ENCODE results near the gene BMPER.

Gene BMPER

DNA sequence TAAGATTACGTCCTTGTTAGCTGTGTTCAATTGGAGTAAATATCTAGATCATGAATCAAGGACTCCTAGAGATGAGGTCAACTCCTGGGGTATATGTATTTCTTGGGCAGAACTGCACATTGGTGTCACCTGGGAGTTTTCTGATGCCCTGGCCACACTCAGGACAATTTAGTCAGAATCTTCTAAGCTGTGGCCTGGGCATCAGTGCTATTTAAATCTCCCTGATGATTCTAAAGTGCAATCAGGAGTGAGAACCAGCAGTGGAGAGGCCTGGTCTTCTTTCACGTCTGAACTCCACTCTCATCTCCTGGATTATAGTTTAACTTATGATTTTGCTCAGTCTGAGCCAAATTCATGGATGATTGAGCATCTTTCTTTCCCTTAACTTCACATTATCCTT lies 218.0 kb downstream of the BMPER start:
- POLR2A ChIA-PET: no interaction called here
- CTCF ChIA-PET: interaction anchor here (0.8 to 1.9 kb wide), 4 partner anchors 26 to 35 kb away, joined by 3 to 6 read pairs (median 3); no protein-coding TSS in a partner anchor
- DNase-seq (ENCODE audit: low read depth, low spot score): no peak
- H3K4me3 ChIP-seq (ENCODE audit: low read depth, low read length): no peak overlapping the region
- TF ChIP-seq, protein P1, sequence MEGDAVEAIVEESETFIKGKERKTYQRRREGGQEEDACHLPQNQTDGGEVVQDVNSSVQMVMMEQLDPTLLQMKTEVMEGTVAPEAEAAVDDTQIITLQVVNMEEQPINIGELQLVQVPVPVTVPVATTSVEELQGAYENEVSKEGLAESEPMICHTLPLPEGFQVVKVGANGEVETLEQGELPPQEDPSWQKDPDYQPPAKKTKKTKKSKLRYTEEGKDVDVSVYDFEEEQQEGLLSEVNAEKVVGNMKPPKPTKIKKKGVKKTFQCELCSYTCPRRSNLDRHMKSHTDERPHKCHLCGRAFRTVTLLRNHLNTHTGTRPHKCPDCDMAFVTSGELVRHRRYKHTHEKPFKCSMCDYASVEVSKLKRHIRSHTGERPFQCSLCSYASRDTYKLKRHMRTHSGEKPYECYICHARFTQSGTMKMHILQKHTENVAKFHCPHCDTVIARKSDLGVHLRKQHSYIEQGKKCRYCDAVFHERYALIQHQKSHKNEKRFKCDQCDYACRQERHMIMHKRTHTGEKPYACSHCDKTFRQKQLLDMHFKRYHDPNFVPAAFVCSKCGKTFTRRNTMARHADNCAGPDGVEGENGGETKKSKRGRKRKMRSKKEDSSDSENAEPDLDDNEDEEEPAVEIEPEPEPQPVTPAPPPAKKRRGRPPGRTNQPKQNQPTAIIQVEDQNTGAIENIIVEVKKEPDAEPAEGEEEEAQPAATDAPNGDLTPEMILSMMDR (IDR thresholded peaks at IDR 0.05; ENCODE audit: insufficient read depth, low read length, missing control alignments): no peak

DNA sequence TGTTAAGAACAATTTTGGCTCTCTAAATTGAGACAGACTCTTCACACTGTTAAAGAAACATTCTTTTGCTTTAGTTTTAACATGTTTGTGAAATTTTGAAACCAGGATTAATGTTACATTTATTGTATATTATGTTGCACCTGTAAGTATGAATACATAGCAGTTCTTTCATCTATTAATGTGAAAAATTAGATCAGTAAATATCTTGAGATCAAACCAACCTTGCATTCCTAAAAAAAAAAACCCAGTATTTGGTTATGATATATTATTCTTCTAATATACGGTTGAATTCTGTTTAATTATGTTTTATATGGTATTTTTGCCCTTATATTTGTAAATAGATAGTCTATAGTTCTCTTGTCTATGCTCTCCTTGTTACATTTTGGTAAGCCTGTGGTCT lies 219.4 kb downstream of the BMPER start:
- ChIA-PET POLR2A (no interaction called here), CTCF (interaction anchor here (0.7 kb wide), 1 partner anchor 10 kb away, joined by 3 read pairs; no protein-coding TSS in a partner anchor)
- DNase-seq (ENCODE audit: low read depth, low spot score): no peak
- TF ChIP-seq, protein P1 (IDR thresholded peaks at IDR 0.05; ENCODE audit: insufficient read depth, low read length, missing control alignments): no peak
- H3K4me3 ChIP-seq (ENCODE audit: low read depth, low read length): no peak overlapping the region

DNA sequence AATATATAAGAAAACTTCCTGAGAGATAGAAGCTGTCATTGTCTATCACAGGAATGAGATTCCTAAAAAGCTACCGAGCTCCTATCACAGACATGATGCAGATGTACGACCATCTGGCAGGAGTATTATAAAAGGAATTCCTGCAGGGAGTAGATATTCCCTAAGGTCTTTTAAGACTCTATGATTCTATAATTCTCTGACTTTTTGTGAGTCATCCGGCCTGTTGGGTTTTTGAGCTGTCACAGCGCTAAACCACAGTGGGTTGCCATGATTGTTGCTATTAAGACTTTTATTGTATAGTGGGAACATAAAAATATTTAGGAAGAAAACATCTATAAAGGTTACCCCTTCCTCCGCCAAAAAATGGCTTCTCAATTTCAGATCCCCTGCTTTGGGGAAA lies 223.4 kb downstream of the BMPER start:
- ChIA-PET POLR2A (interaction anchor here (0.6 to 0.8 kb wide), 2 partner anchors 142 to 245 kb away, joined by 3 read pairs; no protein-coding TSS in a partner anchor), CTCF (interaction anchor here (0.7 to 1.4 kb wide), 8 partner anchors 9 to 243 kb away, joined by 3 to 4 read pairs (median 3); no protein-coding TSS in a partner anchor)
- no peak overlapping the region for H3K4me3 ChIP-seq (ENCODE audit: low read depth, low read length)
- peak; percentile 42 for DNase-seq (ENCODE audit: low read depth, low spot score)
- TF ChIP-seq, protein P1 (IDR thresholded peaks at IDR 0.05; ENCODE audit: insufficient read depth, low read length, missing control alignments): no peak

DNA sequence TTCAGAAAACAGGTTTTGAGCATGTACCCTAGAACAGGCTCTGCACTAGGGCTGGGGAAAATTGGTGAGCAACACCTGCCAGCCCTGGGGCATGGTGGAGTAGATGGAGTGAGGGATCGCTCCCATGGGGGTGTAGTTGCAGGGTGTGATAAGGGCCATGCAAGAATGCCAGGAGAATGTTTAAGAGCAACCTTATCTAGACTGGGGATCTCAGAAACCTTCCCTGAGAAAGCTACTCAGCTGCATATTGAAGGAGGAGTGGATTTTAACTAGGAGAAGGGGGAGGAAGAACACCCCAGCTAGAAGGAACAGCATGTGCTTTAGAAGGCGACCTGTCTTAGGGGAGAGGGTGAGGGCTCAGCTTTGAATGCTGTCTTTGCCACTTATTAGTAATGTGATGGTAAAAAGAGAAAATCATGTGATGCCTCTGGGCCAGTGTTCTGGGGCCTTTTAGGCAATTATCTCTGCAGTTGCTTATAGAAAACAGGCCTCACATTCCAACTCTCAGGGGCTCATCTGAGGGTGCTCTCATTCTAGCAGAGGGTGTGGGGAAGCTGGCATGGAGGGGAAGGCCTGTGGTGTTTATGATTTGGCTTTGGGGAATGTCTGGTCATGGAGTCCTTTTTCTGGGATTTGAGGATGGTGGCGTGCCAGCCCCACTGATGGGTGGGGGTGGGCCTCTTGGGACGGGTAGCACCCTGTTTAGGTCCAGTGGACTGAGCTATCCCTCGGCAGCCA lies 225.4 kb downstream of the BMPER start:
- no peak for DNase-seq (ENCODE audit: low read depth, low spot score)

DNA sequence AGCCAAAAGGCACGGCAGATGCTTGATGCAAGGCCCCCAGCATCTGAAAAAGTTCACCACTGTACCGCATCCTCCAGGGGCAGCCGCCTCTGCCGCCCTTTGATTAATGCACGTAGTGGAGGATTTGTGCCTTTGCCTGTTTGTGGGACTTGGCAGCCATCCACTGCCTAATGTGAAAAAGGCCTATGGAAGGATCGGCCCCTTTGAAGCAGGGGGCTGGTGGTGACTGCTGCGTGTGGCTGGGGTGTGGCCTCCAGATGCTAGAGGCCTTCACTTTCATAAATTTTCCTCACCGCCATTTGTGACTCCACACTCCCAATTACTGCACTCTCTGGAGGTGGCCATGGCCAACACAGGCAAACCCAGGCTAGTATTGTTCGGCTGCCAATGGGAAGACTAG lies 226.0 kb downstream of the BMPER start:
- ChIA-PET POLR2A (no interaction called here), CTCF (interaction anchor here (1.0 kb wide), 2 partner anchors 9 to 34 kb away, joined by 3 to 5 read pairs; no protein-coding TSS in a partner anchor)
- no peak for DNase-seq (ENCODE audit: low read depth, low spot score)
- TF ChIP-seq, protein P1 (IDR thresholded peaks at IDR 0.05; ENCODE audit: insufficient read depth, low read length, missing control alignments): no peak
- H3K4me3 ChIP-seq (ENCODE audit: low read depth, low read length): no peak overlapping the region

More for the DNA sequence above, 225.4 kb downstream of the BMPER start:
- no peak overlapping the region for H3K4me3 ChIP-seq (ENCODE audit: low read depth, low read length)
- CTCF ChIA-PET: interaction anchor here (0.7 to 1.0 kb wide), 3 partner anchors 9 to 643 kb away, joined by 3 to 5 read pairs (median 3); no protein-coding TSS in a partner anchor
- POLR2A ChIA-PET: no interaction called here
- TF ChIP-seq, protein P1 (IDR thresholded peaks at IDR 0.05; ENCODE audit: insufficient read depth, low read length, missing control alignments): no peak

DNA sequence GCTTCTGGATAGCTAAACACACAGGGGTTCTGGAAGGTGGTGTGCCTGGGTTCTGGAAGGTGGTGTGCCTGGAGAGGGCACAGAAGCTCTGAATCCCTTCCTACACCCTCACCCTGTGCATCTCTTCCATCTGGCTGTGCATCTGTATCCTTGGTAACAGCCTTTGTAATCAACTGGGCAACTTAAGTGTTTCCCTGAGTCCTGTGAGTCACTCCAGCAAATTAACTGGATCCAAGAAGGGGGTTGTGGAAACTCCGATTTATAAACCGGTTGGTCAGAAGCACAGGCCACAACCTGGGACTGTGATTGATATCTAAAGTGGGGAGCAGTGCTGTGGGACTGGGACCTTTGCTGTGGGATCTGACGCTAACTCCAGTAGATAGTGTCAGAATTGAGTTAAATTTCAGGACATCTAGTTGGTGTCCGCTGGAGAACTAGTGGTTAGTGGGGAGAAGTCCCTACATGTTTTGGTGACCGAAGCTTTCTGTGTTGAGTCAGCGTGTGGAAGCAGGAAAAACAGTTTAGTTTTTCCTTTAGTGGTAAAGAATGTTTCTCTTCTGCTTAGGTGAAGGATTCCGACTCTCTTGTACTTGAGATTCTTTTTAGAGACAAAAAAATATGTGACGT lies 228.1 kb downstream of the BMPER start:
- TF ChIP-seq, protein P1 (IDR thresholded peaks at IDR 0.05; ENCODE audit: insufficient read depth, low read length, missing control alignments): no peak
- ChIA-PET POLR2A (interaction anchor here (1.0 kb wide), 1 partner anchor 22 kb away, joined by 3 read pairs; no protein-coding TSS in a partner anchor), CTCF (interaction anchor here (0.6 to 5.1 kb wide), 22 partner anchors 9 to 723 kb away, joined by 3 to 104 read pairs (median 4); no protein-coding TSS in a partner anchor)
- H3K4me3 ChIP-seq (ENCODE audit: low read depth, low read length): peak overlapping the region; percentile 33
- DNase-seq (ENCODE audit: low read depth, low spot score): peak; percentile 82

Data from AG04449 (cell line).